HG03469 (cell line): Measurements from ENCODE around the gene NR1I3.
A peak's percentile ranks its signal among the peaks of the same experiment; 100 is the strongest.
"Not testable (repeated sequence)": the region's sequence is repeated elsewhere in the genome, so short reads cannot be mapped to it uniquely, and the experiment has no call there.

ENCODE experiments used
- ATAC-seq: cut with Tn5 transposase; IDR thresholded peaks from one replicate; pipeline ENCODE4 v1.9.1; 2021; ENCODE audit warnings: mild to moderate bottlenecking, moderate library complexity, moderate number of reproducible peaks; ENCODE audit not compliant: unreplicated experiment

The NR1I3 gene

GRCh38 chr1:161251579-161251978 is 13.6 kb upstream of the NR1I3 start:
- no peak for ATAC-seq

- no peak for ATAC-seq
Observed at GRCh38 chr1:161250829-161251228, 12.8 kb upstream of the NR1I3 start.

GRCh38 chr1:161250100-161250499 is 12.1 kb upstream of the NR1I3 start:
- not testable (repeated sequence) for ATAC-seq

GRCh38 chr1:161244888-161245287 is 6.9 kb upstream of the NR1I3 start:
- no peak for ATAC-seq

DNA sequence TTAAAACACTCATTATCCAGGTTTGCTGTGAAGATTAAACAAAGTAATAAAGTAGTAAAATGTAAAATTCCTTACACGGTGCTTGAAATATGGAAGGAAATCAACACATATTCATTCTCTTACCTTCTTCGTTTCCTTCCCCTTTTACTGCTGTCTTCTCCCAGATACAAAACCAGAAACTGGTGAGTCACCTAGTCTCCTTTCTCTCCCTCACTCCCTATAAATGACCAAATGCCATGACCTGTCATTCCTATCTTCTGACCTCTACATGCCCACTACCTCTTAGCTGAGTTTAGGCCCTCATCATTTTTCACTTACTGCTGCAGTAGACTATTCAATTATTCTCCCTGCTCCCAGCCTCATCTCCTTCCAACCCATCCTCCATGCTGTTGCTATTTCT is 4.3 kb upstream of the NR1I3 start:
- no peak for ATAC-seq

DNA sequence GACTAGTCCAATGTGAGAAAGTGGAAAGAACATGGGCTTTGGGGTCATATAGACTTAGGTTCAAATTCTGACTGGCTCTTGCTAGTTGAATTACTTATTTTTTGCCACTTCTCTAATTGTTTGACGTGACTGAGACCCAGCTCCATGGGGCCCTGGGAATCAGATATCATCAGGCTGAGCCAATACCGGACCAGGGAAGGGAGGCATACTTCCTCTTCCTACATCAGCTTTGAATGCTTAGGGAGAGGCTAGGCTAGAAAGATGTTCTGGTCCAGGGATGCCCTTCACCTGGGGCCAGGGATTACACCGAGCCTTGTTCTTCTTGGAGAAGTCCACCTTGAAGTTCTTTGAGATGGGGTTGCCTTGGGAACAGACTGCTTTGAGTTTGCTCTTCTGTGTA is 3.7 kb upstream of the NR1I3 start:
- ATAC-seq = no peak

DNA sequence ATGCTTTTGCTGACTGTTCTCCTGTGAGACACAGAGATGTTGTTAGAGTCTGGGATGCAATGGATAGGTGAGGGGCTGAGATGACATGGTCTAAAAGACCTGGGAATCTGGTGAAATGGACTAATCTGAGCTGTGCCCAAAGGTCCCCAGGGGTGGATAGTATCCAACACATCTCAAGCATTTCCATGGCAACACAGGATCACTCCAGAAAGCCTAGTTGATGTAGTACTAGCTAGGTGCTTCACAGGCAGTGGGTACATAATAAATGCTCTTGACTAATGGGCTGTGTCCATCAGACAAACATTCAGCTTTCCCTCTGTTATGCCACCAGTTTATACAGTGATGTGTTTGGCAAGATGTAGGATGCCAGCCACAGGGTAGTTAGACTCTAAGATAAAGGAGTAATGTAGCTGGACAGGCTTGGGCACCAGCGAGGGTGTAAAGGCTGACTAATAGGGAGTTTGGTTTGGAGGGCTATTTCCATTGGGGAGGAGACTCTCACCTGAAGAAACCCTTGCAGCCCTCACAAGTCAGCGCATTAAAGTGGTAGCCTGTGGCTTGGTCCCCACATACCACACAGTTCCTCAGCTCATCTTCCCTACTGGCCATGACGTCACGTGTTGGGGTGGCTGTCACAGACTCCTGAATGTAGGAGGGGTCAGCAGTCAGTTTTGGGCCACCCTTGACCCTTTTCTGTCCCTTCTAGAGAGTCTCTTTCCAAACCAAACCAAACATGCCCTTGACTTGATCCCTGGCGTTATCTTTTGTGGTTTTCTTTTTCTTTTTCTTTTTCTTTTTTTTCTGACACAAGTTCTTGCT is 1.8 kb downstream of the NR1I3 start:
- no peak for ATAC-seq

- ATAC-seq = no peak
Observed at GRCh38 chr1:161233102-161233501, 4.9 kb downstream of the NR1I3 start.

- ATAC-seq = no peak
Observed at GRCh38 chr1:161230762-161231161, 7.2 kb downstream of the NR1I3 start.

DNA sequence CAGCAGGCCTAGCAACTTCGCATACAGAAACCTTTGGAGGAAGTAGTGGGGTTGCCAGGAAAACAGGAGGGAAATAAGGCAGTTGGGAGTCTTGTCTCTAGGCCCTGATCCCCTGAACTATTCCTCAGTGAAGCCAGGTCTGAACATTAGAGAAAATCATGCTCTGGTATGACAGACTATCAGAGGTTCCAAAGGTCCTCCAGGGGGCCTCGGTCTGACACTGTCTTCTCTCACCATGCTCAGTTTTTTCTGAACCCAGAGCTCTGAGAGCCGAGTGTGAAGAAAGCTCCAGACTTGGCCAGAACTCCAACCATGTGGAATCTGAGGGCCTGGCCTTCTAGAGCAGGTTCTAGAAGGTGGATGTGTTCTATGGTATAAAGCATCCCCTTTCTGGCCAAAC is 8.1 kb downstream of the NR1I3 start:
- no peak for ATAC-seq

GRCh38 chr1:161228032-161228431 is 10.0 kb downstream of the NR1I3 start:
- ATAC-seq = no peak

- ATAC-seq = no peak
Observed at GRCh38 chr1:161227196-161227871, 10.7 kb downstream of the NR1I3 start.

DNA sequence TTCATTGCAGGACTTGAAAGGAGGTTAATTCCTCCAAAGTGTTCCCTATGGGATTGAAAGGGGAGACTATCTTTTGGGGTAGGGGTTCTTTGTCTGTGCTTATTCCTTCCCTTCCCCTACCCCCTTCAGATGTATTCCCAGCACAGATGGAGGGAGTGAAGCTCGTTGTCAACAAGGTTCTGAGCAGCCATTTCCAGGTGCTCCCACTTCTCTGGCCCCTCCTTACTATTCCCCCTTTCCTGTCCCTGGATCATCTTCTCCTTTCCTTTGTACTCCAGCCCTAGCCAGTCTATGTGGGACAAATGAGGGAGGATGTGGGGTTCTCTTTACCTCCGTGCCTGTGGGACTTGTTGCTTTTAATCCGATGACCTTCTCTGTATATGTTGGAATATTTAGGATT is 11.2 kb downstream of the NR1I3 start:
- no peak for ATAC-seq

GRCh38 chr1:161226320-161226711 is 11.7 kb downstream of the NR1I3 start:
- ATAC-seq = no peak

- ATAC-seq = peak; percentile 75
Observed at GRCh38 chr1:161225534-161226319, 12.3 kb downstream of the NR1I3 start, which contains the start of gene TOMM40L. Gene TOMM40L (plus strand): TSS chr1:161226060. CDS start chr1:161226490, 430 bp downstream.

- ATAC-seq = no peak
Observed at GRCh38 chr1:161225178-161225533, 12.8 kb downstream of the NR1I3 start.

GRCh38 chr1:161224695-161225087 is 13.3 kb downstream of the NR1I3 start:
- not testable (repeated sequence) for ATAC-seq

GRCh38 chr1:161223805-161224694 is 14.0 kb downstream of the NR1I3 start:
- no peak for ATAC-seq

DNA sequence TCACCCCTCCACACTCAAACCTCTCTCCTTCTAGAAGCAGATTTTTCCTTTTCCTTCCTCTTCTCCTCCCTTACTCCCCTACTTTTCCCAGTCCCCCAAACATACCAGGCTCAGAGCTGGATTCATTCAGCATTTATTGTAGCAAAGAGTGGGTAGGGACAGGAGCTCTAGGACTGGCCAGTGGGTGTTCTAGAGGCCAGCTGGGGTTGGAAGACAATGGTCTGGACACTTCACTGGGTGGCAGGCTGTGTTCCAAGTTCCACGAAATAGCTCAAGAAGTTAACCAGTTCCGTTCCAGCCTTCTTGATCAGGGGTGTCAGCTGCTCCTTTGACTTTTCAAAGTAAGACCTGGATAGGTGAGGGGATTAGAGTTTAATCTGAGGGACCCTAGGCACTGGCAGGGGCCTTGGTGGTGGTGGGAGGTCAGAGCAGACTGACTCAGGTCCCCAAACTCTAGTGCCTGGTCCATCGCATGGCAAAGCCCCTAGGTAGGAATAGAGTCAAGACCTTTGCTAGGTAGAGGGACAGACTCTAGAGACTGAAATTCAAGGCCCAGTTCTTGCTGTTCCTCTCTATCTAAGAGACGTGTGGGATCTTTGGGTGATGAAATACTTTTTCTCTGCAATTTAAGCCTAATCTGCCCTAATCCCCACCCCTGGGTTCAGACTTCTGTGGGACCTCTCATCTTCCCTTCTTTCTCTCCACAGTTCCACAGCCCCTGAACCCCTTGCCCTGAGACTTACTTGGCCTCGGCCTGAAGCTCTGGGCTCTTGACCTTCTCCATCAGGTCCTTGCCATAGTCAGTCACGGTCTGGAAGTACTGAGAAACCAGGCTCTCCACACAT is 15.6 kb downstream of the NR1I3 start:
- no peak for ATAC-seq

DNA sequence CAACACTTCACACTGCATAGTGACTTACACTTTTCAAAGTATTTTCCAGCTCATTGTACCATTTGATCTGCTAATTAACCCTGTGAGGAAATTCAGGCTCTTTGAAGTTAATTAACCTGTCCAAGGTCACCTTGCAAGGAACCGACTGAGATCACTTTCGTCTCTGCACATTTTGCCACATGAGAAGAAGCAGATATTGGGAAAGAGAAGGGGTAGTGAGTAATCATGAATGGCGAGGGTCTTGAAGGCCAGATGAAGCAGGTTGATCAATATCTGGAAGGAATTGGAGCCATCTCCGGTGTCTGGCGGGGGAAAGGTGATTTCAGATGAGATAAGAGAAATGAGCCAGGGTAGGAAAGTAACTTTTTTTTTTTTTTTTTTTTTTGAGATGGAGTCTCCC is 18.0 kb downstream of the NR1I3 start:
- no peak for ATAC-seq
